Suprapubic skin (tissue), 4 donors: ENCODE measurements around the gene HNRNPF.

ENCODE experiments used
- CTCF ChIP-seq, 2 donors: fragments of 200-600 bp in 1 of 2; fragments of 450-650 bp in 1 of 2; sonication (generic) in 1 of 2; IDR thresholded peaks; one replicate each; pipeline ENCODE4 v1.5.1; 2016 to 2019; ENCODE audit warnings: antibody characterized with exemption in 2 of 2, mild to moderate bottlenecking in 1 of 2, moderate library complexity in 1 of 2
- POLR2A ChIP-seq, 2 donors: fragments of 450-650 bp; IDR thresholded peaks; one replicate each; pipeline ENCODE4 v1.6.1; 2017; ENCODE audit warnings: antibody characterized with exemption in 2 of 2, mild to moderate bottlenecking in 2 of 2, moderate library complexity in 2 of 2
- POLR2AphosphoS5 ChIP-seq, 3 donors: sonication (generic); formaldehyde crosslinking; IDR thresholded peaks; one replicate each; pipeline ENCODE4 v1.6.1; 2017; ENCODE audit warnings: antibody characterized with exemption in 3 of 3

DNA sequence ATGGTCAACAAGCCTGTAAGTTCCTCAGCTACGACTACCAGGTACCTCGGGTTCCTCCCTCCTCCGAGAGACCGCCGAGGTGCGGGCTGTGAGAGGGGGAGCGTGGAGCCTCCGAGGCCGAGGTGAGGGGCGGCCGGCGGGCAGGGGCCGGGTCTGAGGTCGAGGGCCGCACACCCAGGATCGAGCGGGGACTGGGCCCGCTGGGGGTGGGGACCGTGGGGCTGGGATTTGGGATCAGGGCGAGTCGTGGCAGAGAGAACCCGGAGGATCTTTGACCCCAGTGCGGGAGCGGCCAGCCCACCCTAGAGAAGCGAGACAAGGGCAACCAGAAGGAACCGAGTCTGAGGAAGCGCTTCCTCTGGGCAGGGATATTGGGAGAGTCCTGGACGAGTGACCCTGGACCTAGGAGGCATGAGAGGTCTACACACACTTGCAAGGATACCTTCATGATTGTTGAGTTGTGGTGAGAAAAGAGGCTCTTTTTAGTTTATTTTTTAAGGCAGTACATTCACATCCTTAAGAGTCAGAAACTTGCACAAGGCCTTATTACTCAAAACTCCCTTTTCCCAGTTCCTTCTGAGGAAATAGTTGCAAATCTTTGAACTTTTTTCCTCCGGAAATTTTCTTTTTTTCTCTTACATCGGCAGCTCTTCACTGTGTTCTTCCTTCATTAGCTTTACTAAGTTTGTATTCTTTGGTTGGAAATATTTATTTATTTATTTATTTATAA is 28.3 kb upstream of the HNRNPF start:
- peak; percentile 13 to 23 for TF ChIP-seq POLR2A (IDR thresholded peaks at IDR 0.05)
- no peak for TF ChIP-seq CTCF (IDR thresholded peaks at IDR 0.05)
- TF ChIP-seq POLR2AphosphoS5 (IDR thresholded peaks at IDR 0.05): no peak
